SK-N-MC (cell line): ENCODE results near the gene ZMIZ1.

Experiments
- EZH2 ChIP-seq: fragments of 200-600 bp; sonication (generic); IDR thresholded peaks from one replicate; pipeline ENCODE4 v1.6.1; 2017; ENCODE audit warnings: antibody characterized with exemption
- POLR2AphosphoS5 ChIP-seq: IDR thresholded peaks from 2 replicates; pipeline ENCODE4 v1.6.1; 2012; ENCODE audit warnings: mild to moderate bottlenecking, low read depth, low read length, borderline replicate concordance

GRCh38 chr10:79207096-79207357, 138.3 kb downstream of the ZMIZ1 start:
- TF ChIP-seq EZH2: no peak
- no peak for TF ChIP-seq POLR2AphosphoS5
